ENCODE results near the gene HIP1. TPM values are rescaled to one million over a fixed set of nuclear protein-coding genes. Genes with fewer than 3 reads are reported as not detected.
A peak's percentile ranks its signal among the peaks of the same experiment; 100 is the strongest.
"Not testable (repeated sequence)": the region's sequence is repeated elsewhere in the genome, so short reads cannot be mapped to it uniquely, and the experiment has no call there.

The HIP1 gene
- 10 to 100 TPM; 34.5 to 38.7 (median 37.6) TPM for polyA plus RNA-seq (ENCODE audit: insufficient read length in 3 of 3)

DNA sequence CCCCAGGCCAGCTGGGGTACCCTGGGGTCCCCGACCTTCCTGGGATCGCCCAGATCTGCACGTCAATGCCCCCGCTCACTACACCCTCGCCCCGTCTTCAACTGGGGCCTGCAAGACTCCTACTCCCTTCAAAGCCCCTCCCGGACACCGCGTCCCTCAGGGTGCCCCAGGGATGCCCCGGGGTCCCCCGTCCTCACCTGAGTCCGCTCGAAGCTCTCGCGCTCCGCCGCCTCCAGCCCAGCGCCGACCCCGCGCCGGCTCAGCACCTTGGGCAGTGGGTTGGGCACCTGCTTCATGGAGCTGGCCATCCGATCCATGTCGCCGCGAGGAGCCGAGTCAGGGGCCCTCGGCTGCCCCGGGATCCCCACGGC is at the start of gene HIP1:
Gene HIP1, minus strand, starts transcription at position 338 of the 371 bp plus-strand sequence. Its CDS starts 21 bp downstream, at position 317.
- DNase-seq (ENCODE audit: low read depth in 3 of 3, low spot score in 2 of 3): no peak

DNA sequence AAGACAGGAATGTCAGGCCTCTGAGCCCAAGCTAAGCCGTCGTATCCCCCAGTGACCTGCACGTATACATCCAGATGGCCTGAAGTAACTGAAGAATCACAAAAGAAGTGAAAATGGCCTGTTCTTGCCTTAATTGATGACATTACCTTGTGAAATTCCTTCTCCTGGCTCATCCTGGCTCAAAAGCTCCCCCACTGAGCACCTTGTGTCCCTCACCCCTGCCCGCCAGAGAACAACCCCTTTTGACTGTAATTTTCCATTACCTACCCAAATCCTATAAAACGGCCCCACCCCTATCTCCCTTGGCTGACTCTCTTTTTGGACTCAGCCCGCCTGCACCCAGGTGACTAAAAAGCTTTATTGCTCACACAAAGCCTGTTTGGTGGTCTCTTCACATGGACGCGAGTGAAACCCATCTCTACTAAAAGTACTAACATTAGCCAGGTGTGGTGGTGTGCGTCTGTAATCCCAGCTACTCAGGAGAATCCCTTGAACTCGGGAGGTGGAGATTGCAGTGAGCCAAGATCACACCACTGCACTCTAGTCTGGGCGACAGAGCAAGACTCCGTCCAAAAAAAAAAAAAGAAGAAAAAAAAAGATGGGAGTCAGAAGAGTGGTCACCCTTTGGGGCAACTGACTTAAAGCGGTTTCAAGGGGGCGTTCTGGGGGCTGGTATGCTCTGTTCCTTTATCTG is 49.6 kb upstream of the HIP1 start:
- not testable (repeated sequence) for DNase-seq (ENCODE audit: low read depth in 3 of 3, low spot score in 2 of 3)

DNA sequence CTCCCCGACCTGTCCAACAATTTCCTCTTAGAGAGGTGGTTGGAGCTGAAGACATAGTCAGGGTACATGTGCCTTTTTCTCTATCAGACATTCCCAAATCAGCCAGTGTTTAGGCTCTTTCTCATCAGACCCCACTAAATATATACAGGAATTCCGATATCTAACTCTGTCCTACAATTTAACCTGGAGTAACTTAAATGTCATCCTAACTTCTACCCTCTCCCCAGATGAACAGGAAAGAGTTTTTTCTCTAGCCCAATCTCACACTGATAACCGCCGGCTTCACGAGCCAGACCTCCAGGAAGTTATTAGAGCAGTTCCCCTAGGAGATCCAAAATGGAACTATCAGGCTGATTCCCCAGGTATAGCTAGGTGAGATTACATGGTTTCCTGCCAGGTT is 44.3 kb upstream of the HIP1 start:
- DNase-seq (ENCODE audit: low read depth in 3 of 3, low spot score in 2 of 3): not testable (repeated sequence)

DNA sequence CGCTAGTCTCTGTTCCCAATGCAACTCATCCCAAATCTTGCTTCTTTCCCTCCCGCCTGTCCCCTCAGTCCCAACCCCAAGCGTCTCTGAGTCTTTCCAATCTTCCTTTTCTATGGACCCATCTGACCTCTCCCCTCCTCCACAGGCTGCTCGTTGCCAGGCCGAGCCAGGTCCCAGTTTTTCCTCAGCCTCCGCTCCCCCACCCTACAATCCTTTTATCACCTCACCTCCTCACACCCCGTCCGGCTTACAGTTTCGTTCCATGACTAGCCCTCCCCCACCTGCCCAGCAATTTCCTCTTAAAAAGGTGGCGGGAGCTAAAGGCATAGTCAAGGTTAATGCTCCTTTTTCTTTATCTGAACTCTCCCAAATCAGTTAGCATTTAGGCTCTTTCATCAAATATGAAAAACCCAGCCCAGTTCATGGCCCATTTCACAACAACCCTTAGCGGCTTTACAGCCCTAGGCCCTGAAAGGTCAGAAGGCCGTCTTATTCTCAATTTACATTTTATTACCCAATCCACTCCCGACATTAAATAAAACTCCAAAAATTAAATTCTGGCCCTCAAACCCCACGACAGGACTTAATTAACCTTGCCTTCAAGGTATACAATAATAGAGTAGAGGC is 42.0 kb upstream of the HIP1 start:
- DNase-seq (ENCODE audit: low read depth in 3 of 3, low spot score in 2 of 3): not testable (repeated sequence)

DNA sequence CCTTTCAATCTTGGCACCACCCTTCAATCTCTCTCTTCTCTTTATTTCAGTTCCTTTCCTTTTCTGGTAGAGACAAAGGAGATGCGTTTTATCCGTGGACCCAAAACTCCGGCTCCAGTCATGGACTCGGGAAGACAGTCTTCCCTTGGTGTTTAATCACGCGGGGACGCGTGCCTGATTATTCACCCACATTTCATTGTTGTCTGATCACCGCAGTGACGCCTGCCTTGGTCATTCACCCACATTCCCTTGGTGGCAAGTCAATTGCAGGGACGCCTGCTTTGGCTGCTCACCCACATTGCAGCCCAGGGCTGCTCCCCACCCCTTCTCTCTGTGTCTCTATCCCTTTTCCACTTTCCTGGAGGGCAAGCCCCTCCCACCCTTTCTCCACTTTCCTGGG is 40.8 kb upstream of the HIP1 start:
- not testable (repeated sequence) for DNase-seq (ENCODE audit: low read depth in 3 of 3, low spot score in 2 of 3)

DNA sequence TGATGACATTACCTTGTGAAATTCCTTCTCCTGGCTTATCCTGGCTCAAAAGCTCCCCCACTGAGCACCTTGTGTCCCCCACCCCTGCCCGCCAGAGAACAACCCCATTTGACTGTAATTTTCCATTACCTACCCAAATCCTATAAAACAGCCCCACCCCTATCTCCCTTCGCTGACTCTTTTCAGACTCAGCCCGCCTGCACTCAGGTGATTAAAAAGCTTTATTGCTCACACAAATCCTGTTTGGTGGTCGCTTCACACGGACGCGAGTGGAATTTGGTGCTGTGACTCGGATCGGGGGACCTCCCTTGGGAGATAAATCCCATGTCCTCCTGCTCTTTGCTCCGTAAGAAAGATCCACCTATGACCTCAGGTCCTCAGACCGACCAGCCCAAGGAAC is 40.3 kb upstream of the HIP1 start:
- DNase-seq (ENCODE audit: low read depth in 3 of 3, low spot score in 2 of 3): not testable (repeated sequence)

DNA sequence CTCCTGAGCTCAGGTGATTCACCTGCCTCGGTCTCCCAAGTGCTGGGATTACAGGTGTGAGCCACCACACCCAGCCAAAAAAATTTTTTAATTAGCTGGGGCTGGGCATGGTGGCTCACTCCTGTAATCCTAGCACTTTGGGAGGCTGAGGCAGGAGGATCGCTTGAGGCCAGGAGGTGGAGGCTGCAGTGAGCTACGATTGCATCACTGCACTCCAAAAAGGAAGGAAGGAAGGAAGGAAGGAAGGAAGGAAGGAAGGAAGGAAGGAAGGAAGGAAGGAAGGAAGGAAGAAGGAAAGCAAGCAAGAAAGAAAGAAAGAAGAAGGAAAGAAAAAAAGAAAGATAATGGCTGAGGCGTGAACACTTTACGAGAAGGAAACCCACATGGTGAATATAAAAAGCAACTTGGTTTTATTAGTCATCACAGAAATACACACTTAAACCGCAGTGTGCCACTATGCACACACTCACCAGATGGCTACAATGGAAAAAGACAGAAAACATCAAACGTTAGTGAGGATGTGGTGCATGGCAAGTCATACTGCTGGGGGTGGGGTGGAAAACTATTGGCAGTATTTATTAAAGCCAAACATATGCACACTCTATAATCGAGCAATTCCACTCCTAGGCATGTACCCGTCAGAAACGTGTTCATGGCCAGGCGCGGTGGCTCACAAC is 37.7 kb upstream of the HIP1 start:
- no peak for DNase-seq (ENCODE audit: low read depth in 3 of 3, low spot score in 2 of 3)

DNA sequence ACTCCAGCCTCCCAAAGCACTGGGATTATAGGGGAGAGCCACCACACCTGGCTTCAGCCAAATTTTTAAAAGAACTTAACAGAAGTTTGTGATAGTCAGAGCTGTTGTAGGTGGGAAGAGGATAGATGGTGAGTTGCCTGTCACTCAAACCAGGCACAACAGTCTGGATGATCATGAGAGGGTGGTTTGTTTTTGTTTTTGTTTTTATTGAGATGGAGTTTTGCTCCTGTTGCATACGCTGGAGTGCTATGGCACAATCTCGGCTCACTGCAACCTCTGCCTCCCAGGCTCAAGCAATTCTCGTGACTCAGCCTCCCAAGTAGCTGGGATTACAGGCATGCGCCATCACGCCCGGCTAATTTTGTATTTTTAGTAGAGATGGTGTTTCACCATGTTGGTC is 35.2 kb upstream of the HIP1 start:
- not testable (repeated sequence) for DNase-seq (ENCODE audit: low read depth in 3 of 3, low spot score in 2 of 3)

DNA sequence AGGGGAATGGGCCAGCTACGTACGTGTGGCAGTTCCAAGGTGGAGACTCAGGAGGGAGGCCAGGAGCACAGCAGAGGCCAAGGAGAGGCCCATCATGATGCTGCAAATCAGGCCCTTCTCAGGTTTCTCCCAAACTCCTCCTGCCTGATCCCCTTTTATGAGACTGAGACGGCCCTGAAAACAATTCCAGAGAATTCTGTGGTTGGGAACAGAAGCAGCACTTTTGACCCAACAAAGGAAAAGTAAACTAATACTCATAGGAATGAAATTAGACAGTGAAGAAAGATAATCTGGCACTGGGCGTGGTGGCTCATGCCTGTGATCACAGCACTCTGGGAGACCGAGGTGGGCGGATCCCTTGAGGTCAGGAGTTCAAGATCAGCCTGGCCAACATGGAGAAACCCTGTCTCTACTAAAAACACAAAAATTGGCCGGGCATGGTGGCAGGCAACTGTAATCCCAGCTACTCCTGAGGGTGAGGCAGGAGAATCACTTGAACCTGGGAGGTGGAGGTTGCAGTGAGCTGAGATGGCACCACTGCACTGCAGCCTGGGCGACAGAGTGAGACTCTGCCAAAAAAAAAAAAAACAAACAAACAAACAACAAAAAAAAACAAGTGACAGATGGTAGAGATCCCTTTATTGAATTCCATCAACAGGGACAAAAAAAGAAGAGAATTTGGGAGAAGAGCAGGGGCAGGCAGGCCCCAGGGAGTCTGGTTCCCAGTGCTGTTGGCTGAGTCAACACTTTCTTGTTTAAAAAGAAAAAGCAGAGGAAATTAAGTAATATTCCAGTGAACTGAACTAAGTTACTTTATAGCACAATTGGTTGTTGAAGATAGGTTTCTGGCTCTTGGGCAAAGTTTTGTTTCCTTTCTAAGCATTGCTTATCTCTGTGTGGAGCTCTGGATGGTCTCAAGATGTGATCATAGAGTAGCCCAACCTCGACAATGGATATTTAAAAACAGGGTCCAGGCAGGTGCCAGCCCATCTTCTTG is 33.6 kb upstream of the HIP1 start, which contains the start of gene CCL26:
Gene CCL26, minus strand, starts transcription at position 131 of the 997 bp plus-strand sequence. Its CDS starts 35 bp downstream, at position 96.
- DNase-seq (ENCODE audit: low read depth in 3 of 3, low spot score in 2 of 3): no peak

DNA sequence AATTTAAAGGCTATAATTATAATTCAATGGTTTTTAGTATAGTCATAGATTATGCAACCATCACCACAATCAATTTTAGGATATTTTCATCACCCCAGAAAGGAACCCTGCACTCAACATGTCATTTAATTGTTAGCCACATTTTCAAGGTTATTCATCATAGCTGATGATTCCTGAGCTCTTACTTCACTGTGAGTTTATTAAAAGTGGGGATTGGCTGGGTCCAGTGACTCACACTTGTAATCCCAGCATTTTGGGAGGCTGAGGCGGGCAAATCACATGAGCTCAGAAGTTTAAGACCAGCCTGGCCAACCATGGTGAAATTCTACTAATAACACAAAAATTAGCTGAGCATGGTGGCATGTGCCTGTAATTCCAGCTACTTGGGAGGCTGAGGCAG is 32.5 kb upstream of the HIP1 start:
- DNase-seq (ENCODE audit: low read depth in 3 of 3, low spot score in 2 of 3): no peak

DNA sequence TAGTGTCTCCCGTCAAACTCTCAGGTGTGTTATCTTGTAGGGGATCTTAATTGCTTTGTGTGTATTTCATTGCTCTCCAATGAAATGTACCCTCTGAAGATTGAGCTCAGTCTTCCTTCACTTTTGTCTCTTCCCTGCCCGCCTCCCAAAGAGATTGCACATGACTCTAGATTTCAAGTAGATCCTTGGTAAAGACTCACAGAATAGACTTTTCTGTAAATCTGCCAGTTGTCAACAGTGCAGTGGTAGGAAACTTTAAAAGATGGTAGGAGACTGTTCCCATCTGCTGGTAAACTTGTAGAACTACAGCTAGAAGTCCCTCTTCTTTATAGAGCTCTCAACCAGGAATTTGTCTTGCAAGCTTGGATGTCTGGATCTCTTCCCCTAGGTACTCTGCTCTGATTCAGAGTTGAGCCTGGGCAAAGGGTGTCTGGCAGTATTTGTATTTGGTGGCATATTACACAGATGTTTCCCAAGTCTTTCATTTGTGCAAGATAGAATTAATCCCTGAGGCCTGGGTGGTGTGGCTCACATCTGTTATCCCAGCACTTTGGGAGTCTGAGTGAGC is 23.7 kb upstream of the HIP1 start:
- DNase-seq (ENCODE audit: low read depth in 3 of 3, low spot score in 2 of 3): peak in 1 of 3 donors; percentile 41

DNA sequence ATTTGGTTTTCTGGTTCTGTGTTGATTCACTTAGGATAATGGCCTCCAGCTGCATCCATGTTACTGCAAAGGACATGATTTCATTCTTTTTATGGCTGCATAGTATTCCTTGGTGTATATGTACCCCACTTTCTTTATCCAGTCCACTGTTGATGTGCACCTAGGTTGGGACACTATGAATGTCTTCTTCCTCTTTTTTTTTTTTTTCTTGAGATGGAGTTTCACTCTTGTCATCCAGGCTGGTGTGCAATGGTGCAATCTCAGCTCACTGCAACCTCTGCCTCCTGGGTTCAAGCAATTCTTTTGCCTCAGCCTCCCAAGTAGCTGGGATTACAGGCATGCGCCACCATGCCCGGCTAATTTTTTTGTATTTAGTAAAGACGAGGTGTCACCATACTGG is 23.1 kb upstream of the HIP1 start:
- DNase-seq (ENCODE audit: low read depth in 3 of 3, low spot score in 2 of 3): not testable (repeated sequence)

DNA sequence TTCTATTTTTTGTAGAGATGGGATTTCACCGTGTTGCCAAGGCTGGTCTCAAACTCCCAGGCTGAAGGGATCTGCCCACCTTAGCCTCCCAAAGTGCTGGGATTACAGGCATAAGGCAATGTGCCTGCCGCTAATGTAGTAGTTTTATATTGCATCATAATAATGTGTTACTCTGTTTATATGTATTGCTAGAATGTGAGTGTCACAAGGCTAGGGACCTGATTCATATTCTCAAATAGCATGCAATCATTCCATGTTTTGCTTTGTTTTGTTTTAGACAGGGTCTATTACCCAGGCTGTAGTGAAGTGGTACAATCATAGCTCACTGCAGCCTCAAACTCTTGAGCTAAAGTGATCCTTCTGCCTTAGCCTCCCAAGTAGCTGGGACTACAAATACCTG is 19.8 kb upstream of the HIP1 start:
- DNase-seq (ENCODE audit: low read depth in 3 of 3, low spot score in 2 of 3): no peak

DNA sequence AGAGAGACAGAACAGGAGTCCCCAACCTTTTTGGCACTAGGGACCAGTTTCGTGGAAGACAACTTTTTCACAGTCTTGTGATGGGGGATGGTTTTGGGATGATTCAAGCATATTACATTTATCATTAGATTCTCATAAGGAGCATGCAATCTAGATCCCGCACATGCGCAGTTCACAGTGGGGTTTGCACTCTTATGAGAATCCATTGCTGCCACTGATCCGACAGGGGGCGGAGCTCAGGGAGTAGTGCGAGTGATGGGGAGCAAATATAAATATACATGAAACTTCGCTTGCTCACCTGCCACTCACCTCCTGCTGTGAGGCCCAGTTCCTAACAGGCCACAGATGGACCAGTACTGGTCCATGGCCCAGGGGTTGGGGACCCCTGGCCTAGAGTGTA is 19.1 kb upstream of the HIP1 start:
- DNase-seq (ENCODE audit: low read depth in 3 of 3, low spot score in 2 of 3): no peak

DNA sequence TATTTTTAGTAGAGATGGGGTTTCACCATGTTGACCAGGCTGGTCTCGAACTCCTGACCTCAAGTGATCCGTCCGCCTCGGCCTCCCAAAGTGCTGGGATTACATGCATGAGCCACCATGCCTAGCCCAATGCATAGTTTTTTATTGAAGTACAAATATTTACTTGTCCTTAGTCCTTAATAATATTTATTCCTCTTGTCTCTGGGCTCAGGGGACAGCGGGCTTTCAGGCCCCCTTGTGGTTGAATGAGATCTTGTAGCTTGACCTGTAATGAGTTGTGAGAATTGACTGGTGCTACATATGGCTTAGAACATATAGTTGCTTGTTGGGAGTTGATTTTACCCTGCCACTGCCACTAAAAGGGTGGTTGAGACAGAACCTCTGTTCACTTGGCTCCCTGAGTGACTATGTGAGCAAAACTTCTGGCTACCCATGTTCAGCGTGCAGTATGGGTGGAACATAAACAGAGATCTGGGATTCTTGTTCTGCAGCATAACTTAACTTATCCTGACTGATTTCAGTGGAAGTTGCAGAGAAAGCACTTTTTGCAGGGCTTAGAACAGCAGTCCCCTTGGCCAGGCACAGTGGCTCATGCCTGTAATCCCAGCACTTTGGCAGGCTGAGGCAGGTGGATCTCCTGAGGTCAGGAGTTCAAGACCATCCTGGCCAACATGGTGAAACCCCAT is 18.4 kb upstream of the HIP1 start:
- no peak for DNase-seq (ENCODE audit: low read depth in 3 of 3, low spot score in 2 of 3)

DNA sequence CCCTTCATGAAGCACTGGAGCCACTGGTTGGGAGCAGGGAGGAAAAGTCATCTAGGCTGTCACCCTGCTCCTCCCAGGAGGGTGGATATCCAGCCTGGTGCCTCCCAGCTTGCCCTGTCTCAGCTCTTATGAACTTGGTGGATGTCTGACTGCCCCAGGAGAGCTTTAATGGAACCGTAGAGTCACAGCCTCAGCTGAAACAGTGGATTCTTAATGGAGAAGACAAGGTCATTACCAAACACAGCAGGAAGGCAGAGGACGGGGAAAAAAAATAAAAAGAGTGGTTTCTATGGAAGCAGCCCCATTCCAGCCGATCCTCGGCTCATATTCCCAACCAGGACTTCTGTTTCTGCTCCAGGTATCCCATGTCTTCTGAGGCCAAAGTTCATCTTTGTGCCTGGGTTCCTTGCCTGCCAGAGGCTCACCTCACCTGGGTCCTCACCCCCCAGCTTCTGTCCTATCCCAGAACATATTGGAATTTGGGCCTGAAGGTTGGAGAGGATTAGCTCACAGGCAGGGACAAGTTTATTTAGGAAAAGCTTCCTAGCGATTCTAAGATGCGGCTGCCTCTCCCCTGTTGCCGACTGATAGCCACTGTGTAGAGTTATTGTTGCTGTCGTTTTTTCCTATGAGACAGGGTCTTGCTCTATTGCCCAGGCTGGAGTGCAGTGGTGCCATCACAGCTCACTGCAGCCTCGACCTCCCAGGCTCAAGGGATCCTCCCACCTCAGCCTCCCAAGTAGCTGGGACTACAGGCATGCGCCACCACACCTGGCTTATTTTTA is 17.7 kb upstream of the HIP1 start:
- DNase-seq (ENCODE audit: low read depth in 3 of 3, low spot score in 2 of 3): no peak

DNA sequence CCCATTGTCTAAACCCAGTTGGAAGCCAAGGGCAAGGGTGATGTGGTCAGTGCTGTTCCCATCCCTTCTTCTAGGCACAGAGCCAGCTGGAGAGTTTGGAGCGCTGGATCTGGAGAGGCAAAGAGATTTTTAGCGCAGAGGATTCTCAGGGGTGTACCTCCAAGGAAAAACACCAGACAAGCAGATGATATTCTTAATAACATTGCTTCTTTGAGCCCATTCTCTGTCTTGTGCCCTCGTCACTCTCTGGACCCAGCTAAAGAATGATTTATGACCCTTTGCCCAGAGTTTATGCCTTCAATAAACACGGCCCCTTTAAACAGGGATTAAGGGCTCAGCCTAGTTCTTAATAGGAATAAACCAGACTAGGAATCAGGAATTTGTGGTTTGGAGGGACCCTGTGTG is 4.7 kb upstream of the HIP1 start:
- DNase-seq (ENCODE audit: low read depth in 3 of 3, low spot score in 2 of 3): no peak

DNA sequence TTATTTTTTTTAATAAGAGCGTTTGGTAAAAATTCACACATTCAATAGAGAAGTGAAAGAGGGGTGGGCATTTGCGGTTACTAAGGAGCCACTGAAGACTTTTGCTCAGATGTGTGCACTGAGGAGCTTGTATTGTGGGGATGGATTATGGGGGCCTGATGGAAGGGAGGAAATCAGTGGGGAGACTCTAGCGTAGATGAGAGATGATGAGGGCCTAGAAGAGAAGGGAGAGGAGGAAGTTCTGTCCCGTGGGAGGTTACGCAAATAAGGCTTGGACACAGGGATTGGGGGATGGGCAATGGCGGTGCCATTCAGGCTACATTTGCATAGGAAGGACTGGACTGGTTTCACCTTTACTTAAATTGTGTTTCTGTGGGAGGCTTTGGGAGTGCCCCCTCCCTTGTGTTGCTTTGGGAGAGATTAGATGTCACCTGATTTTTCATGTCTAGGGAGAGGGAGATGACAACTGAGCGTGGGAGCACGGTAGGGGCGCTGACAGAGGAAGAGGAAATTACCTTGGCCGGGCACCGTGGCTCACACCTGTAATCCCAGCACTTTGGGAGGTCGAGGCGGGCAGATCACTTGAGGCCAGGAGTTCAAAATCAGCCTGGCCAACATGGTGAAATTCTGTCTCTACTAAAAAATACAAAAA is 2.2 kb upstream of the HIP1 start:
- DNase-seq (ENCODE audit: low read depth in 3 of 3, low spot score in 2 of 3): no peak

All from right renal cortex interstitium (tissue), 3 donors.